ENCODE results near the gene WDR75. TPM values are rescaled to one million over a fixed set of nuclear protein-coding genes. Genes with fewer than 3 reads are reported as not detected.
"Not testable (repeated sequence)": the region's sequence is repeated elsewhere in the genome, so short reads cannot be mapped to it uniquely, and the experiment has no call there.

WDR75 gene
- total RNA-seq, 2 experiments from 2014 or later: 41.1 to 55.5 TPM

- H3K27me3 Mint-ChIP-seq: no peaks in the 10 kb centered on the region
- peaks cover 48% of the 10 kb centered on the region for H3K36me3 Mint-ChIP-seq
- ATAC-seq: no peak
These were observed 23.8 kb downstream of the WDR75 start for GRCh38 chr2:189465076-189465475.

GRCh38 chr2:189465478-189465877, 24.2 kb downstream of the WDR75 start:
- Mint-ChIP-seq H3K27ac (no peak overlapping the region), H3K9me3 (ENCODE audit: low read depth) (no peaks in the 10 kb centered on the region), H3K27me3 (no peaks in the 10 kb centered on the region), H3K4me1 (no peaks in the 10 kb centered on the region), H3K4me3 (no peak overlapping the region), H3K36me3 (peaks cover 46% of the 10 kb centered on the region)
- DNase-seq: no peak
- ATAC-seq: no peak
- CTCF ChIA-PET: interaction anchor here (1.5 kb wide), 1 partner anchor 8 kb away, joined by 4 read pairs; no protein-coding TSS in a partner anchor

More at GRCh38 chr2:189465076-189465475, 23.8 kb downstream of the WDR75 start:
- CTCF ChIA-PET: interaction anchor here (1.5 kb wide), 1 partner anchor 8 kb away, joined by 4 read pairs; no protein-coding TSS in a partner anchor
- no peak overlapping the region for H3K4me3 Mint-ChIP-seq
- no peak overlapping the region for H3K27ac Mint-ChIP-seq
- DNase-seq: no peak
- no peaks in the 10 kb centered on the region for H3K9me3 Mint-ChIP-seq (ENCODE audit: low read depth)
- no peaks in the 10 kb centered on the region for H3K4me1 Mint-ChIP-seq

GRCh38 chr2:189466046-189466445, 24.8 kb downstream of the WDR75 start:
- CTCF ChIA-PET: interaction anchor here (1.5 kb wide), 1 partner anchor 9 kb away, joined by 4 read pairs; no protein-coding TSS in a partner anchor
- peaks cover 50% of the 10 kb centered on the region for H3K36me3 Mint-ChIP-seq
- ATAC-seq: no peak

GRCh38 chr2:189466656-189467055, 25.4 kb downstream of the WDR75 start:
- H3K27ac Mint-ChIP-seq: no peak overlapping the region
- DNase-seq: no peak
- H3K9me3 Mint-ChIP-seq (ENCODE audit: low read depth): no peaks in the 10 kb centered on the region
- CTCF ChIA-PET: no interaction called here
- H3K36me3 Mint-ChIP-seq: peaks cover 54% of the 10 kb centered on the region
- H3K27me3 Mint-ChIP-seq: no peaks in the 10 kb centered on the region
- H3K4me3 Mint-ChIP-seq: no peak overlapping the region
- H3K4me1 Mint-ChIP-seq: no peaks in the 10 kb centered on the region
- no peak for ATAC-seq

More at GRCh38 chr2:189466046-189466445, 24.8 kb downstream of the WDR75 start:
- Mint-ChIP-seq H3K4me3 (no peak overlapping the region), H3K9me3 (ENCODE audit: low read depth) (no peaks in the 10 kb centered on the region), H3K27me3 (no peaks in the 10 kb centered on the region), H3K27ac (no peak overlapping the region), H3K4me1 (no peaks in the 10 kb centered on the region)
- DNase-seq: no peak

GRCh38 chr2:189467160-189467559, 25.9 kb downstream of the WDR75 start:
- no peak for ATAC-seq
- CTCF ChIA-PET: interaction anchor here (0.9 kb wide), 1 partner anchor 10 kb away, joined by 3 read pairs; no protein-coding TSS in a partner anchor
- Mint-ChIP-seq H3K4me3 (no peak overlapping the region), H3K27me3 (no peaks in the 10 kb centered on the region), H3K9me3 (ENCODE audit: low read depth) (no peaks in the 10 kb centered on the region), H3K27ac (no peak overlapping the region), H3K4me1 (no peaks in the 10 kb centered on the region), H3K36me3 (peaks cover 57% of the 10 kb centered on the region)
- no peak for DNase-seq

GRCh38 chr2:189467593-189467992, 26.3 kb downstream of the WDR75 start:
- ATAC-seq: no peak
- H3K27ac Mint-ChIP-seq: no peak overlapping the region
- no peak overlapping the region for H3K4me3 Mint-ChIP-seq
- no peaks in the 10 kb centered on the region for H3K9me3 Mint-ChIP-seq (ENCODE audit: low read depth)
- CTCF ChIA-PET: interaction anchor here (0.9 kb wide), 1 partner anchor 11 kb away, joined by 3 read pairs; no protein-coding TSS in a partner anchor
- no peaks in the 10 kb centered on the region for H3K27me3 Mint-ChIP-seq
- H3K36me3 Mint-ChIP-seq: peaks cover 56% of the 10 kb centered on the region
- no peak for DNase-seq
- no peaks in the 10 kb centered on the region for H3K4me1 Mint-ChIP-seq

- DNase-seq (no peak), ATAC-seq (no peak)
- Mint-ChIP-seq H3K27ac (no peak overlapping the region), H3K4me3 (no peak overlapping the region), H3K36me3 (peaks cover 47% of the 10 kb centered on the region), H3K9me3 (ENCODE audit: low read depth) (no peaks in the 10 kb centered on the region), H3K27me3 (no peaks in the 10 kb centered on the region), H3K4me1 (no peaks in the 10 kb centered on the region)
- CTCF ChIA-PET: no interaction called here
These were observed 33.3 kb downstream of the WDR75 start for GRCh38 chr2:189474526-189474925.

- peaks cover 28% of the 10 kb centered on the region for H3K36me3 Mint-ChIP-seq
- CTCF ChIA-PET: no interaction called here
- no peaks in the 10 kb centered on the region for H3K9me3 Mint-ChIP-seq (ENCODE audit: low read depth)
- H3K4me1 Mint-ChIP-seq: no peaks in the 10 kb centered on the region
- no peak for DNase-seq
- no peak for ATAC-seq
- no peaks in the 10 kb centered on the region for H3K27me3 Mint-ChIP-seq
- H3K4me3 Mint-ChIP-seq: no peak overlapping the region
- H3K27ac Mint-ChIP-seq: no peak overlapping the region
These were observed 36.5 kb downstream of the WDR75 start for GRCh38 chr2:189477756-189478155.

- H3K9me3 Mint-ChIP-seq (ENCODE audit: low read depth); H3K27me3 Mint-ChIP-seq; DNase-seq; CTCF ChIA-PET; ATAC-seq; H3K27ac Mint-ChIP-seq; H3K4me3 Mint-ChIP-seq; H3K4me1 Mint-ChIP-seq: not testable (repeated sequence)
- H3K36me3 Mint-ChIP-seq: peaks cover 28% of the 10 kb centered on the region
These were observed 37.0 kb downstream of the WDR75 start for GRCh38 chr2:189478289-189478688.

- Mint-ChIP-seq H3K4me1 (no peaks in the 10 kb centered on the region), H3K27ac (no peak overlapping the region), H3K36me3 (peaks cover 12% of the 10 kb centered on the region), H3K9me3 (ENCODE audit: low read depth) (no peaks in the 10 kb centered on the region), H3K27me3 (no peaks in the 10 kb centered on the region), H3K4me3 (no peak overlapping the region)
- DNase-seq (no peak), ATAC-seq (no peak)
- CTCF ChIA-PET: no interaction called here
These were observed 39.8 kb downstream of the WDR75 start for GRCh38 chr2:189481071-189481470.

- H3K27ac Mint-ChIP-seq: no peak overlapping the region
- no peaks in the 10 kb centered on the region for H3K9me3 Mint-ChIP-seq (ENCODE audit: low read depth)
- ATAC-seq (no peak), DNase-seq (no peak)
- H3K27me3 Mint-ChIP-seq: peaks cover 4% of the 10 kb centered on the region
- no peak overlapping the region for H3K4me3 Mint-ChIP-seq
- H3K4me1 Mint-ChIP-seq: no peaks in the 10 kb centered on the region
- H3K36me3 Mint-ChIP-seq: peaks cover 1% of the 10 kb centered on the region
- CTCF ChIA-PET: no interaction called here
These were observed 42.3 kb downstream of the WDR75 start for GRCh38 chr2:189483571-189483970.

- no peaks in the 10 kb centered on the region for H3K4me1 Mint-ChIP-seq
- CTCF ChIA-PET: no interaction called here
- peaks cover 4% of the 10 kb centered on the region for H3K27me3 Mint-ChIP-seq
- H3K27ac Mint-ChIP-seq: no peak overlapping the region
- DNase-seq: no peak
- no peaks in the 10 kb centered on the region for H3K9me3 Mint-ChIP-seq (ENCODE audit: low read depth)
- no peak overlapping the region for H3K4me3 Mint-ChIP-seq
- ATAC-seq: no peak
- no peaks in the 10 kb centered on the region for H3K36me3 Mint-ChIP-seq
These were observed 42.9 kb downstream of the WDR75 start for GRCh38 chr2:189483980-189484740.

GRCh38 chr2:189485146-189485545, 43.9 kb downstream of the WDR75 start:
- Mint-ChIP-seq H3K27me3 (peaks cover 4% of the 10 kb centered on the region), H3K4me3 (no peak overlapping the region), H3K4me1 (no peaks in the 10 kb centered on the region), H3K36me3 (no peaks in the 10 kb centered on the region), H3K9me3 (ENCODE audit: low read depth) (no peaks in the 10 kb centered on the region), H3K27ac (no peak overlapping the region)
- no peak for ATAC-seq
- no peak for DNase-seq
- CTCF ChIA-PET: no interaction called here

GRCh38 chr2:189486237-189486770, 45.0 kb downstream of the WDR75 start:
- Mint-ChIP-seq H3K9me3 (ENCODE audit: low read depth) (no peaks in the 10 kb centered on the region), H3K4me3 (no peak overlapping the region), H3K4me1 (no peaks in the 10 kb centered on the region), H3K36me3 (no peaks in the 10 kb centered on the region), H3K27ac (no peak overlapping the region), H3K27me3 (peaks cover 4% of the 10 kb centered on the region)
- no peak for ATAC-seq
- no peak for DNase-seq
- CTCF ChIA-PET: no interaction called here
